IMR-90 (cell line): ENCODE results near the gene NRM. TPM values are rescaled to one million over a fixed set of nuclear protein-coding genes. Genes with fewer than 3 reads are reported as not detected.

ENCODE experiments used
- ATAC-seq: fragments of 200-7000 bp; cut with Tn5 transposase; 2 replicates; pipeline ENCODE4 v1.9.1; 2020; ENCODE audit warnings: low read depth, mild to moderate bottlenecking, moderate library complexity
- BruUV-seq: library from RNA; stranded (reverse); fragments of 400-500 nt; replicated peaks from 2 replicates; lab custom pipeline; 2021; lab: Mats Ljungman, UMichigan
- CTCF ChIA-PET: fragments of 300-600 bp; formaldehyde crosslinking; extraction: SDS; loops from one replicate; lab custom pipeline; 2021; ENCODE audit warnings: antibody characterized with exemption; lab: Yijun Ruan, JAX
- POLR2A ChIA-PET: fragments of 300-600 bp; sonication (Branson Sonifier 250); formaldehyde crosslinking; loops from one replicate; lab custom pipeline; 2022; ENCODE audit warnings: antibody characterized with exemption; ENCODE audit not compliant: unreplicated experiment; lab: Charles Lee
- DNase-seq: peaks from one replicate; pipeline ENCODE4 v3.0.0; 2013
- H2AFZ ChIP-seq: replicated peaks from 2 replicates; pipeline ENCODE3; 2013; ENCODE audit warnings: low read length, mild to moderate bottlenecking; ENCODE audit not compliant: poor library complexity
- H2AK5ac ChIP-seq: 2 replicates; pipeline ENCODE4 v1.6.1; 2013; ENCODE audit warnings: low read depth, low read length, inconsistent platforms
- H2AK9ac ChIP-seq: replicated peaks from 2 replicates; pipeline ENCODE3; 2013; ENCODE audit warnings: mild to moderate bottlenecking, low read depth, low read length, moderate library complexity; ENCODE audit not compliant: poor library complexity
- H2BK120ac ChIP-seq: 2 replicates; pipeline ENCODE4 v1.6.1; 2013; ENCODE audit warnings: low read depth, low read length, inconsistent platforms
- H2BK15ac ChIP-seq: 3 replicates; pipeline ENCODE4 v1.6.1; 2013; ENCODE audit warnings: low read depth, low read length, inconsistent platforms
- H2BK20ac ChIP-seq: 2 replicates; pipeline ENCODE4 v1.6.1; 2013; ENCODE audit warnings: low read depth, mild to moderate bottlenecking, inconsistent platforms, low read length, moderate library complexity
- H2BK5ac ChIP-seq: 2 replicates; pipeline ENCODE4 v1.6.1; 2013; ENCODE audit warnings: mild to moderate bottlenecking, low read depth, low read length, inconsistent platforms; ENCODE audit not compliant: poor library complexity, severe bottlenecking
- H3K14ac ChIP-seq: replicated peaks from 2 replicates; pipeline ENCODE4 v1.6.1; 2013; ENCODE audit warnings: low read depth, low read length, inconsistent platforms
- H3K18ac ChIP-seq: 2 replicates; pipeline ENCODE4 v1.6.1; 2013; ENCODE audit warnings: low read depth, low read length, control low read depth
- H3K23ac ChIP-seq: 2 replicates; pipeline ENCODE4 v1.6.1; 2013; ENCODE audit warnings: low read depth, low read length, inconsistent platforms
- H3K27ac ChIP-seq: 2 replicates; pipeline ENCODE4 v1.5.1; 2013; ENCODE audit warnings: mild to moderate bottlenecking, control low read depth, low read length; ENCODE audit not compliant: insufficient read depth
- H3K27me3 ChIP-seq: 2 replicates; pipeline ENCODE4 v1.6.1; 2013; ENCODE audit warnings: low read length; ENCODE audit not compliant: control insufficient read depth, insufficient read depth
- H3K36me3 ChIP-seq: 2 replicates; pipeline ENCODE4 v1.6.1; 2013; ENCODE audit warnings: low read length, mixed read lengths; ENCODE audit not compliant: control insufficient read depth, insufficient read depth
- H3K4ac ChIP-seq: 2 replicates; pipeline ENCODE4 v1.6.1; 2013; ENCODE audit warnings: low read depth, low read length, inconsistent platforms
- H3K4me1 ChIP-seq: 2 replicates; pipeline ENCODE4 v1.6.1; 2013; ENCODE audit warnings: low read length, mixed read lengths; ENCODE audit not compliant: control insufficient read depth, insufficient read depth
- H3K4me2 ChIP-seq: 2 replicates; pipeline ENCODE4 v1.6.1; 2013; ENCODE audit warnings: low read depth, mild to moderate bottlenecking, control low read depth, low read length, moderate library complexity
- H3K4me3 ChIP-seq: 2 replicates; pipeline ENCODE4 v1.5.1; 2013; ENCODE audit warnings: low read depth, mild to moderate bottlenecking, control low read depth, low read length, moderate library complexity; ENCODE audit not compliant: insufficient read depth
- H3K56ac ChIP-seq: 2 replicates; pipeline ENCODE4 v1.6.1; 2013; ENCODE audit warnings: low read length, inconsistent platforms; ENCODE audit not compliant: insufficient read depth; ENCODE audit errors: extremely low read depth
- H3K79me1 ChIP-seq, 2 experiments: 2 replicates each; pipeline ENCODE4 v1.6.1; 2013; ENCODE audit warnings: low read length in 2 of 2, inconsistent platforms in 1 of 2, low read depth in 1 of 2
- H3K9ac ChIP-seq: 2 replicates; pipeline ENCODE4 v1.6.1; 2013; ENCODE audit warnings: low read depth, low read length, control low read depth
- H3K9me1 ChIP-seq: 2 replicates; pipeline ENCODE4 v1.6.1; 2013; ENCODE audit warnings: low read length, inconsistent platforms; ENCODE audit not compliant: insufficient read depth
- H3K9me3 ChIP-seq: 2 replicates; pipeline ENCODE4 v1.6.1; 2013; ENCODE audit warnings: low read length; ENCODE audit not compliant: control insufficient read depth, insufficient read depth
- H4K20me1 ChIP-seq: 2 replicates; pipeline ENCODE4 v1.6.1; 2013; ENCODE audit warnings: low read length, inconsistent platforms; ENCODE audit not compliant: insufficient read depth
- H4K5ac ChIP-seq: 2 replicates; pipeline ENCODE4 v1.6.1; 2013; ENCODE audit warnings: mild to moderate bottlenecking, low read depth, low read length, control low read depth
- H4K8ac ChIP-seq, 2 experiments: 2 replicates each; pipeline ENCODE4 v1.6.1; 2013; ENCODE audit warnings: low read depth in 2 of 2, low read length in 2 of 2, control low read depth in 1 of 2, inconsistent platforms in 1 of 2
- H4K91ac ChIP-seq: 2 replicates; pipeline ENCODE4 v1.6.1; 2013; ENCODE audit warnings: low read depth, low read length, inconsistent platforms; ENCODE audit not compliant: insufficient read depth
- CHD1 ChIP-seq: IDR thresholded peaks from 2 replicates; pipeline ENCODE4 v1.6.1; 2012; ENCODE audit warnings: low read depth, low read length, improper control_type of control experiment
- MXI1 ChIP-seq: IDR thresholded peaks from 2 replicates; pipeline ENCODE4 v1.6.1; 2012; ENCODE audit warnings: low read depth, mild to moderate bottlenecking, low read length, moderate library complexity, borderline replicate concordance
- NFE2L2 ChIP-seq: fragments of 150-350 bp; IDR thresholded peaks from 2 replicates; pipeline ENCODE4 v1.6.1; 2016; ENCODE audit warnings: low read depth, mild to moderate bottlenecking, low read length
- WGBS, 2 experiments: methylation state at CpG; one replicate each; pipeline versions ENCODE4 v1.1.5 to v1.1.7; 2013; ENCODE audit warnings: missing lambda C conversion rate in 2 of 2; ENCODE audit not compliant: insufficient read length in 1 of 2; ENCODE audit errors: extremely low coverage in 2 of 2; 5-methylcytosine and 5-hydroxymethylcytosine counted together
- dilution Hi-C: fragments of 300-500 bp; cut with HindIII; formaldehyde crosslinking; loops from one replicate; pipeline ENCODE4 v1.14.3; 2018; ENCODE audit warnings: low sequenced_read_pairs; ENCODE audit not compliant: unreplicated experiment
- in situ Hi-C: fragments of 300-500 bp; cut with MboI; formaldehyde crosslinking; loops from 3 replicates; pipeline ENCODE4 v1.14.3; 2019; ENCODE audit warnings: low sequenced_read_pairs, inconsistent platforms, mixed read lengths
- intact Hi-C: fragments of 100-400 bp; cut with micrococcal nuclease; formaldehyde crosslinking; loops from 2 replicates; pipeline ENCODE4 v1.10.0; 2022
- polyA plus RNA-seq, 3 experiments: library from polyadenylated mRNA; depleted of rRNA; stranded (reverse); fragments of >200 nt; gene quantifications; 2 replicates each; pipeline ENCODE4 v1.2.3, GENCODE V29; 2012; ENCODE audit warnings: low replicate concordance in 1 of 3
- total RNA-seq: library from RNA; depleted of rRNA; stranded (reverse); fragments of >200 nt; gene quantifications from 2 replicates; pipeline ENCODE4 v1.2.3, GENCODE V29; 2012

NRM gene
- total and polyA plus RNA-seq, 2 of the 4 experiments (the other 2 are of a cell fraction): 2.2 to 27.0 TPM

DNA sequence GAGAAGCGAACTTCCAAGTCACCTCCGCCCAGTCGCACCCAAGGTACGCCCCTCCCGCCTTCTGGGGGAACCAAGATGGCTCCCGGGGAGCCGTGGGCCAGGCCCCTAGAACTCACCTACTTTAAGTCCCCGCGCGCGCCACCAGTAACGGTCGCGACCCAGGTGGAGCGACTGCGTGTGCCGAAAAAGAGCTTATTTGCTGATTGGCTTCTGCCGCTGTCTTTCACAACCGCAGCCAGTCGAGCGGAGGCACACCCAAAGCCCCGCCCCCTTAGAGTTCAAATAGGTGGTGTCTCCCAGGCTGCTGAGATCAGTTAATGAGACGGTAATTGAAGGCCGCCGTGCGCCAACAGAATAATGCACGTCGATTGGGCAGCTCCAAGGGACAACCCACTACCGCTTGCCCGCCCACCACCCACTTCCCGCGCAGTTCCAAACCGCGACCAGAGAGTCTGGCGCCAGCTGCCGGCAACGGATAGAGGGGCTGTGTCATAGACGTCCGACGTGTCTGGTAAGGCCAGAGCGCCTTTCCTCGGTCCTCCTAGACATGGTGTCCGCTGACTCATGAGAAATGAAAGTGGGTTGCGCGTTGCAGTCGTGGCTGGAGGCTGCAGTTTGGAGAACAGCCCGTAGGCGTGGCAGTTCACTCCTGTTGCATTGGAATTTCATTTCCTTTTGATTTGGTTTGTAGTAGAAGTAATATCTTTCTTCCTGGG lies 26.5 kb upstream of the NRM start, which contains the start of gene MDC1 (continued):
- TF ChIP-seq MXI1: peak; percentile 77; the same call in 1 of the 2 replicates

- peak overlapping the region; percentile 61 for H3K4me3 ChIP-seq
- WGBS, 2 experiments: no CpG with 5 or more reads among the region's 8 CpGs
- peaks cover 5% of the 10 kb centered on the region for H3K9me1 ChIP-seq
- peak overlapping the region; percentile 59 for H2BK15ac ChIP-seq
- H3K27ac ChIP-seq: peak overlapping the region; percentile 78
- peak overlapping the region; percentile 20; the same call in 1 of the 2 replicates for H3K23ac ChIP-seq
- ChIA-PET POLR2A (no interaction called here), CTCF (no interaction called here)
- H2BK120ac ChIP-seq: peak overlapping the region; percentile 50
- peak overlapping the region; percentile 55 for H4K5ac ChIP-seq
- peaks cover 15 to 41% of the 10 kb centered on the region in 2 experiments for H3K79me1 ChIP-seq
- peak overlapping the region; percentile 99 for H2AK5ac ChIP-seq
- peaks cover 4% of the 10 kb centered on the region; the same call in 1 of the 2 replicates for H3K4me1 ChIP-seq
- DNase-seq (no peak), ATAC-seq (no peak)
- peaks cover 5% of the 10 kb centered on the region for H4K20me1 ChIP-seq
- intact Hi-C loops: loop anchor here (1.0 kb wide), 1 partner anchor 26 kb away; no protein-coding TSS in a partner anchor
- H2BK20ac ChIP-seq: peak overlapping the region; percentile 8; the same call in 1 of the 2 replicates
- H3K9ac ChIP-seq: peak overlapping the region; percentile 76
- dilution Hi-C loops: no loop called here
- H3K18ac ChIP-seq: peak overlapping the region; percentile 5
- in situ Hi-C loops: no loop called here
- no TSS peak for BruUV-seq
- peak overlapping the region; percentile 84 to 96 for H4K8ac ChIP-seq
- peaks cover 19% of the 10 kb centered on the region for H3K36me3 ChIP-seq
- peak overlapping the region; percentile 83 for H3K14ac ChIP-seq
- no peaks in the 10 kb centered on the region for H3K27me3 ChIP-seq
- peak overlapping the region; percentile 79 for H2AK9ac ChIP-seq
- H3K9me3 ChIP-seq: no peaks in the 10 kb centered on the region
- TF ChIP-seq CHD1 (0 out of 2 replicates have a peak, but pooled peaks have one; percentile 26), NFE2L2 (no peak)
- H4K91ac ChIP-seq: peak overlapping the region; percentile 97
- H3K4me2 ChIP-seq: peak overlapping the region; percentile 90
- peak overlapping the region; percentile 83 for H2BK5ac ChIP-seq
- H3K56ac ChIP-seq: peak overlapping the region; percentile 86
- peak overlapping the region; percentile 87 for H3K4ac ChIP-seq
- peak overlapping the region; percentile 95 for H2AFZ ChIP-seq
Observed at GRCh38 chr6:30716879-30717128, 26.0 kb upstream of the NRM start.
